Mucosa of stomach (tissue), 1 donor: ENCODE measurements around the gene OR6B3.

Experiments
- H3K27me3 ChIP-seq: one replicate; pipeline ENCODE4 v1.7.0; 2013; ENCODE audit warnings: mild to moderate bottlenecking, low read length; ENCODE audit not compliant: control insufficient read depth, insufficient read depth
- H3K36me3 ChIP-seq: one replicate; pipeline ENCODE4 v1.7.0; 2013; ENCODE audit warnings: low read length; ENCODE audit not compliant: control insufficient read depth, insufficient read depth
- H3K4me1 ChIP-seq: one replicate; pipeline ENCODE4 v1.7.0; 2013; ENCODE audit warnings: mild to moderate bottlenecking, low read length; ENCODE audit not compliant: control insufficient read depth, insufficient read depth
- H3K4me3 ChIP-seq: one replicate; pipeline ENCODE4 v1.7.0; 2013; ENCODE audit warnings: low read length
- H3K9ac ChIP-seq: one replicate; pipeline ENCODE4 v1.7.0; 2013; ENCODE audit warnings: mild to moderate bottlenecking, low read length, moderate library complexity
- H3K9me3 ChIP-seq: one replicate; pipeline ENCODE4 v1.7.0; 2013; ENCODE audit warnings: mild to moderate bottlenecking, low read length, moderate library complexity; ENCODE audit not compliant: control insufficient read depth
- donor health status: Pancreatic carcinoma.

OR6B3 gene

GRCh38 chr2:240041363-240041762 lies 12.0 kb downstream of the OR6B3 start:
- Histone ChIP-seq H3K9ac (no peak overlapping the region), H3K27me3 (no peaks in the 10 kb centered on the region), H3K4me1 (no peaks in the 10 kb centered on the region)

GRCh38 chr2:240037358-240037757 lies 16.0 kb downstream of the OR6B3 start:
- H3K4me3 ChIP-seq = no peak overlapping the region
- H3K9me3 ChIP-seq = no peaks in the 10 kb centered on the region
- H3K27me3 ChIP-seq = peaks cover 9% of the 10 kb centered on the region
- H3K36me3 ChIP-seq = no peaks in the 10 kb centered on the region
- no peaks in the 10 kb centered on the region for H3K4me1 ChIP-seq
- H3K9ac ChIP-seq = no peak overlapping the region

More at GRCh38 chr2:240041363-240041762, 12.0 kb downstream of the OR6B3 start:
- H3K9me3 ChIP-seq = no peaks in the 10 kb centered on the region
- H3K4me3 ChIP-seq = no peak overlapping the region
- H3K36me3 ChIP-seq = no peaks in the 10 kb centered on the region

- no peak overlapping the region for H3K9ac ChIP-seq
- no peak overlapping the region for H3K4me3 ChIP-seq
- H3K9me3 ChIP-seq = no peaks in the 10 kb centered on the region
- peaks cover 9% of the 10 kb centered on the region for H3K27me3 ChIP-seq
- no peaks in the 10 kb centered on the region for H3K4me1 ChIP-seq
- H3K36me3 ChIP-seq = no peaks in the 10 kb centered on the region
These were observed 20.0 kb downstream of the OR6B3 start for GRCh38 chr2:240033330-240033678.

- H3K4me3 ChIP-seq = no peak overlapping the region
These were observed 20.7 kb downstream of the OR6B3 start for GRCh38 chr2:240032406-240033329.

GRCh38 chr2:240030379-240031094 lies 22.8 kb downstream of the OR6B3 start, which contains the start of gene OR6B2:
Gene OR6B2 (minus strand): TSS chr2:240030429. CDS start chr2:240030429, 0 bp downstream.
- H3K36me3 ChIP-seq = no peaks in the 10 kb centered on the region
- H3K4me1 ChIP-seq = no peaks in the 10 kb centered on the region
- H3K9me3 ChIP-seq = no peaks in the 10 kb centered on the region
- H3K27me3 ChIP-seq = peaks cover 9% of the 10 kb centered on the region
- no peak within 1 kb of the TSS for H3K4me3 ChIP-seq
- H3K9ac ChIP-seq = no peak within 1 kb of the TSS

More at GRCh38 chr2:240032406-240033329, 20.7 kb downstream of the OR6B3 start:
- H3K9ac ChIP-seq = no peak overlapping the region
- H3K9me3 ChIP-seq = no peaks in the 10 kb centered on the region
- H3K27me3 ChIP-seq = peaks cover 9% of the 10 kb centered on the region
- H3K4me1 ChIP-seq = no peaks in the 10 kb centered on the region
- no peaks in the 10 kb centered on the region for H3K36me3 ChIP-seq

- H3K36me3 ChIP-seq = peaks cover 17% of the 10 kb centered on the region
- H3K27me3 ChIP-seq = no peaks in the 10 kb centered on the region
- H3K4me3 ChIP-seq = peak overlapping the region; percentile 49
- H3K9me3 ChIP-seq = no peaks in the 10 kb centered on the region
- H3K9ac ChIP-seq = peak overlapping the region; percentile 84
- peaks cover 5% of the 10 kb centered on the region for H3K4me1 ChIP-seq
These were observed 28.6 kb downstream of the OR6B3 start for GRCh38 chr2:240024766-240025165.

GRCh38 chr2:240023792-240024191 lies 29.5 kb downstream of the OR6B3 start:
- Histone ChIP-seq H3K4me3 (no peak overlapping the region), H3K27me3 (no peaks in the 10 kb centered on the region), H3K36me3 (peaks cover 21% of the 10 kb centered on the region), H3K4me1 (peaks cover 5% of the 10 kb centered on the region), H3K9me3 (no peaks in the 10 kb centered on the region), H3K9ac (no peak overlapping the region)

- Histone ChIP-seq H3K9me3 (no peaks in the 10 kb centered on the region), H3K27me3 (no peaks in the 10 kb centered on the region), H3K4me1 (peaks cover 5% of the 10 kb centered on the region), H3K9ac (no peak overlapping the region), H3K4me3 (no peak overlapping the region), H3K36me3 (peaks cover 28% of the 10 kb centered on the region)
These were observed 31.7 kb downstream of the OR6B3 start for GRCh38 chr2:240021488-240022104.

- Histone ChIP-seq H3K9me3 (no peaks in the 10 kb centered on the region), H3K36me3 (peaks cover 28% of the 10 kb centered on the region), H3K4me1 (no peaks in the 10 kb centered on the region), H3K4me3 (no peak overlapping the region), H3K27me3 (no peaks in the 10 kb centered on the region), H3K9ac (no peak overlapping the region)
These were observed 35.1 kb downstream of the OR6B3 start for GRCh38 chr2:240018071-240018750.

- Histone ChIP-seq H3K9me3 (no peaks in the 10 kb centered on the region), H3K27me3 (no peaks in the 10 kb centered on the region), H3K4me1 (no peaks in the 10 kb centered on the region), H3K9ac (no peak overlapping the region), H3K36me3 (peaks cover 18% of the 10 kb centered on the region), H3K4me3 (no peak overlapping the region)
These were observed 39.0 kb downstream of the OR6B3 start for GRCh38 chr2:240014327-240014726.

GRCh38 chr2:240013343-240013742 lies 40.0 kb downstream of the OR6B3 start:
- no peak overlapping the region for H3K9ac ChIP-seq
- H3K36me3 ChIP-seq = peaks cover 13% of the 10 kb centered on the region
- H3K4me3 ChIP-seq = no peak overlapping the region
- H3K27me3 ChIP-seq = no peaks in the 10 kb centered on the region
- no peaks in the 10 kb centered on the region for H3K9me3 ChIP-seq
- H3K4me1 ChIP-seq = no peaks in the 10 kb centered on the region
